Osteocyte (in vitro differentiated cells): ENCODE results near the gene FGF6. TPM values are rescaled to one million over a fixed set of nuclear protein-coding genes. Genes with fewer than 3 reads are reported as not detected.

Experiments used
- DNase-seq: peaks from one replicate; pipeline ENCODE4 v3.0.0; 2021; ENCODE audit warnings: mixed read lengths; ENCODE audit not compliant: unreplicated experiment; ENCODE audit errors: extremely low spot score
- H3K27ac Mint-ChIP-seq: one replicate; pipeline ENCODE4 v1.8.0; 2021; ENCODE audit warnings: mild to moderate bottlenecking, mixed read lengths; ENCODE audit not compliant: unreplicated experiment
- H3K27me3 Mint-ChIP-seq: one replicate; pipeline ENCODE4 v1.8.0; 2021; ENCODE audit warnings: mixed read lengths; ENCODE audit not compliant: unreplicated experiment
- H3K36me3 Mint-ChIP-seq: one replicate; pipeline ENCODE4 v1.8.0; 2021; ENCODE audit warnings: mixed read lengths; ENCODE audit not compliant: unreplicated experiment
- H3K4me1 Mint-ChIP-seq: one replicate; pipeline ENCODE4 v1.8.0; 2021; ENCODE audit warnings: mixed read lengths; ENCODE audit not compliant: unreplicated experiment
- H3K4me3 Mint-ChIP-seq: one replicate; pipeline ENCODE4 v1.8.0; 2021; ENCODE audit warnings: mild to moderate bottlenecking, moderate library complexity, mixed read lengths; ENCODE audit not compliant: unreplicated experiment
- H3K9me3 Mint-ChIP-seq: one replicate; pipeline ENCODE4 v1.8.0; 2021; ENCODE audit warnings: mixed read lengths; ENCODE audit not compliant: unreplicated experiment
- total RNA-seq: library from RNA; stranded (reverse); gene quantifications from 2 replicates; pipeline ENCODE4 v1.2.1, GENCODE V29; 2021
- TF ChIP-seq, protein P1 (sequence below): fragments of 200-600 bp; sonication (generic); IDR thresholded peaks from 2 replicates; pipeline ENCODE4 v1.5.0; 2021; ENCODE audit warnings: antibody characterized with exemption, mild to moderate bottlenecking, moderate library complexity

The FGF6 gene
- total RNA-seq, 1 donor from 2014 or later, result not detected

DNA sequence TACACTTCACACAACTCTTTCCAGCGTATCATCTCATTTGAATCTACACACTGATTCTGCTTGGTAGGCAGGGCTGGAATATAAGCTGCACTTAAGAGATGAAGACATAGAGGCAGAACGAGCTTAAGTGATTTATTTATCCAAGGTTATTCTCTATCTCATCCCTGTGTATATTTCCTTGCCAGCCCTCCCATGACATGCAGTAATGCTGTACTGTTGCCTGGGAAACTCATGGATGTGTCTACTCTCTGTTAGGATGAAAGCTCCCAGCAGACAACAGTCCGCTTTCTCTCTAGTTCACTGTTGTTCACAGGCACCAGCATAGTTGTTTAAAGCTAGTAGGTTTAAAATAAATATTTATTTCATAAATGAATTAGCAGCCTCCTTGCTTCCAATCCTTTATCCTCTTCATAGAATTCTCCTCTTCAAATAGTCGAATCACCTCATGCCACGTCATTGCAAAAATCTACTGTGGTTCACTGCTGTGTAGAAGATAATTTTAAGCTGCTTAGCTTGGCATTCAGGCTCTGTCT, 25.4 kb downstream of the FGF6 start:
- Mint-ChIP-seq H3K27ac (no peak overlapping the region), H3K4me3 (no peak overlapping the region), H3K36me3 (no peaks in the 10 kb centered on the region), H3K4me1 (no peaks in the 10 kb centered on the region), H3K9me3 (no peaks in the 10 kb centered on the region), H3K27me3 (peaks cover 37% of the 10 kb centered on the region)
- DNase-seq, result no peak
- TF ChIP-seq, protein P1, sequence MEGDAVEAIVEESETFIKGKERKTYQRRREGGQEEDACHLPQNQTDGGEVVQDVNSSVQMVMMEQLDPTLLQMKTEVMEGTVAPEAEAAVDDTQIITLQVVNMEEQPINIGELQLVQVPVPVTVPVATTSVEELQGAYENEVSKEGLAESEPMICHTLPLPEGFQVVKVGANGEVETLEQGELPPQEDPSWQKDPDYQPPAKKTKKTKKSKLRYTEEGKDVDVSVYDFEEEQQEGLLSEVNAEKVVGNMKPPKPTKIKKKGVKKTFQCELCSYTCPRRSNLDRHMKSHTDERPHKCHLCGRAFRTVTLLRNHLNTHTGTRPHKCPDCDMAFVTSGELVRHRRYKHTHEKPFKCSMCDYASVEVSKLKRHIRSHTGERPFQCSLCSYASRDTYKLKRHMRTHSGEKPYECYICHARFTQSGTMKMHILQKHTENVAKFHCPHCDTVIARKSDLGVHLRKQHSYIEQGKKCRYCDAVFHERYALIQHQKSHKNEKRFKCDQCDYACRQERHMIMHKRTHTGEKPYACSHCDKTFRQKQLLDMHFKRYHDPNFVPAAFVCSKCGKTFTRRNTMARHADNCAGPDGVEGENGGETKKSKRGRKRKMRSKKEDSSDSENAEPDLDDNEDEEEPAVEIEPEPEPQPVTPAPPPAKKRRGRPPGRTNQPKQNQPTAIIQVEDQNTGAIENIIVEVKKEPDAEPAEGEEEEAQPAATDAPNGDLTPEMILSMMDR, result no peak

DNA sequence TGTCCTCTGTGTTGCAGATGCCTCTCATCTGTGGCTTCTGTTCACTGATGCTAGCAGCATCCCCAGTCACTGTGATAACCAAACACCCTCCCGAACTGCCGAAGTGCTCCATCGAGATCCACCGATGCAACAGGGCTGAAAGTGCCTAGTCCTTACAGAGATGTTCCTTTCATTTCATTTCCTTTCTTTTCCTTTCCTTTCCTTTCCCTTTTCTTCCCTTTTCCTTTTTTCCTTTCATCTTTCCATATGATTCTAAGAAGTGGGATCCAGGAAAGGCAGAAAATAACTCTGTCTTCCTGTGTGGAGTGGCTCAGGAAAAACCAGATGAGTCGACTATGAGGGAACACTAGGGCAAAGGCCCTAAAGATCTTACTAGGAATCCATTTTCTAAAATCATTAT, 26.7 kb downstream of the FGF6 start:
- Mint-ChIP-seq H3K27ac (no peak overlapping the region), H3K36me3 (no peaks in the 10 kb centered on the region), H3K9me3 (no peaks in the 10 kb centered on the region), H3K27me3 (peaks cover 42% of the 10 kb centered on the region), H3K4me3 (no peak overlapping the region), H3K4me1 (no peaks in the 10 kb centered on the region)
- no peak for DNase-seq
- TF ChIP-seq, protein P1, result no peak

DNA sequence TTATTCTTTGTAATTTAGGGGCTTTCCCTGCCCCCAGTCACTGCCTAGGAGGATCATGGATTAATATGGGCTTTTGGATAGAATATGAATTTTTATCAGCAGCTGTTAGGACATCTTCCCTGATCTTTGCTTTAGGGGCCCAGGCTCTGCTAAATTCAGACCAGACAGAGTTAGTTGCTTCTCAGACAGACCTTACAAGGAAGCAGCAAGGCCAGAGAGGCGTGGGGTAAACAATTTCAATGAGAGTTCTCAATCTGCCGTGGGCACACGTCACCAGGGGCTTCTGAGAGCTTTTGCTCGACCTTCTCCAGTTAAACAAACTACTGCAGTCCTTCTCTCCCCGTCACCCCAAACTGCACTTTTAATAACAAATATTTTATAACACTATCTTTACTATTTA, 27.7 kb downstream of the FGF6 start:
- H3K27me3 Mint-ChIP-seq, result peaks cover 42% of the 10 kb centered on the region
- no peaks in the 10 kb centered on the region for H3K4me1 Mint-ChIP-seq
- H3K9me3 Mint-ChIP-seq, result no peaks in the 10 kb centered on the region

DNA sequence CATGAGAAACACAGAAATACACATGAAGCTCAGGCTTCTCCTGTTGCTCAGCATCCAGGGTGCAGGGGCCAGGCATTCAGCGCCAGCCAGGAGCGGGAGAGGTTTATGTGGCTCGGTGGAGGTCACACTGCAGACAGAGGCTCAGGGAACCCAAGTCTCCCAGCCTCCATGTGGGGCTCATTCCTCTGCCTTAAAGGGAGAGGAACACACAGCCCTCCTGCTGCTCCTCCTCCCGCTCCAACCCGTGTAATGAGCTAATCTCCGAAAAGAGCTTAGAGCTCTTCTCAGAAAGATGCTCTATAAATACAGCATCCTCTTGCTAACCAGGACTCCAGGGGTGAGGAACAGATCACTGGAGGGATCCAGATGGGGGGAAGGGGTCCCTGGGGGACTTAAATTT, 28.2 kb downstream of the FGF6 start:
- Mint-ChIP-seq H3K9me3 (no peaks in the 10 kb centered on the region), H3K4me3 (no peak overlapping the region), H3K36me3 (no peaks in the 10 kb centered on the region), H3K27ac (no peak overlapping the region), H3K4me1 (no peaks in the 10 kb centered on the region), H3K27me3 (peaks cover 45% of the 10 kb centered on the region)
- TF ChIP-seq, protein P1, result no peak
- DNase-seq, result no peak

More for the DNA sequence above, 27.7 kb downstream of the FGF6 start:
- no peak overlapping the region for H3K4me3 Mint-ChIP-seq
- TF ChIP-seq, protein P1, result no peak
- no peak for DNase-seq
- no peak overlapping the region for H3K27ac Mint-ChIP-seq
- H3K36me3 Mint-ChIP-seq, result no peaks in the 10 kb centered on the region

DNA sequence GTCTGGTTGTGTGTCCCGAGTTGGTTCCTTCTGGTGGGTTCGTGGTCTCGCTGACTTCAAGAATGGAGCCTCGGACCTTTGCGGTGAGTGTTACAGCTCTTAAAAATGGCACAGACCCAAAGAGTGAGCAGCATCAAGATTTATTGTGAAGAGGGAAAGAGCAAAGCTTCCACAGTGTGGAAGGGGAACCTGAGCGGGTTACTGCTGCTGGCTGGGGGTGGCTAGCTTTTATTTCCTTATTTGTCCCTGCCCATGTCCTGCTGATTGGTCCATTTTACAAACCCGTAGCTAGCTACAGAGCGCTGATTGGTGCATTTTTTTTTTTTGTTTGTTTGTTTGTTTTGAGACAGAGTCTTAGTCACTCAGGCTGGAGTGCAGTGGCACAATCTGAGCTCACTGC, 29.3 kb downstream of the FGF6 start:
- DNase-seq, result no peak
- H3K27me3 Mint-ChIP-seq, result peaks cover 56% of the 10 kb centered on the region
- H3K36me3 Mint-ChIP-seq, result no peaks in the 10 kb centered on the region

More for the DNA sequence above, 29.3 kb downstream of the FGF6 start:
- TF ChIP-seq, protein P1, result no peak
- H3K27ac Mint-ChIP-seq, result no peak overlapping the region
- H3K9me3 Mint-ChIP-seq, result no peaks in the 10 kb centered on the region
- no peak overlapping the region for H3K4me3 Mint-ChIP-seq
- no peaks in the 10 kb centered on the region for H3K4me1 Mint-ChIP-seq
